HEK293 (cell line): ENCODE results near the gene NANP.

Source experiments
- CTCF ChIA-PET: fragments of 350-600 bp; formaldehyde crosslinking; extraction: SDS; loops from one replicate; lab custom pipeline; 2021; ENCODE audit warnings: antibody characterized with exemption; lab: Yijun Ruan, JAX
- POLR2A ChIA-PET: fragments of 300-600 bp; formaldehyde crosslinking; extraction: SDS; loops from one replicate; lab custom pipeline; 2020; ENCODE audit warnings: antibody characterized with exemption, inconsistent platforms; lab: Yijun Ruan, JAX
- H3K27ac ChIP-seq: fragments of 200-500 bp; sonication (Bioruptor generic); 2 replicates; pipeline ENCODE4 v1.5.1; 2014; ENCODE audit warnings: low read depth, low read length, control low read depth, inconsistent platforms; ENCODE audit errors: extremely low read depth
- H3K36me3 ChIP-seq, 2 experiments: fragments of 200-500 bp in 1 of 2; sonication (Bioruptor generic) in 1 of 2; 1 replicate in 1 of 2; 2 replicates in 1 of 2; pipeline ENCODE4 v1.5.1; 2014 to 2017; ENCODE audit warnings: inconsistent platforms in 2 of 2, low read length in 2 of 2; ENCODE audit not compliant: control insufficient read depth in 2 of 2, insufficient read depth in 1 of 2
- H3K4me1 ChIP-seq: fragments of 200-500 bp; sonication (Bioruptor generic); 2 replicates; pipeline ENCODE4 v1.5.1; 2014; ENCODE audit warnings: mild to moderate bottlenecking, low read length, inconsistent platforms; ENCODE audit not compliant: control insufficient read depth, insufficient read depth
- H3K4me3 ChIP-seq: 2 replicates; pipeline ENCODE4 v1.5.1; 2011; ENCODE audit warnings: low read depth, mild to moderate bottlenecking, control low read depth, low read length, moderate library complexity
- H3K9me3 ChIP-seq: fragments of 200-500 bp; sonication (Bioruptor generic); 2 replicates; pipeline ENCODE4 v1.5.1; 2014; ENCODE audit warnings: low read depth, low read length, inconsistent platforms; ENCODE audit not compliant: control insufficient read depth, insufficient read depth
- ATF2 ChIP-seq: fragments of 450-650 bp; formaldehyde crosslinking; IDR thresholded peaks from 2 replicates; pipeline ENCODE4 v1.5.1; 2016; ENCODE audit warnings: missing biosample characterization, missing genetic modification characterization, low read depth
- HOXC10 ChIP-seq: sonication (generic); formaldehyde crosslinking; IDR thresholded peaks from 2 replicates; pipeline ENCODE4 v1.8.1; 2023; ENCODE audit warnings: mild to moderate bottlenecking, missing genetic modification reagents
- KLF16 ChIP-seq: fragments of 450-650 bp; formaldehyde crosslinking; IDR thresholded peaks from 2 replicates; pipeline ENCODE4 v1.5.1; 2017; ENCODE audit warnings: missing biosample characterization, missing genetic modification characterization
- OVOL3 ChIP-seq: fragments of 450-650 bp; formaldehyde crosslinking; IDR thresholded peaks from 2 replicates; pipeline ENCODE4 v1.5.1; 2016; ENCODE audit warnings: missing biosample characterization, missing genetic modification characterization
- PRDM4 ChIP-seq: fragments of 450-650 bp; formaldehyde crosslinking; IDR thresholded peaks from 2 replicates; pipeline ENCODE4 v1.5.1; 2017; ENCODE audit warnings: missing biosample characterization, missing genetic modification characterization
- ZBTB8A ChIP-seq: fragments of 450-650 bp; formaldehyde crosslinking; IDR thresholded peaks from 2 replicates; pipeline ENCODE4 v1.5.1; 2016; ENCODE audit warnings: missing biosample characterization, missing genetic modification characterization
- ZIC2 ChIP-seq: fragments of 450-650 bp; formaldehyde crosslinking; IDR thresholded peaks from 2 replicates; pipeline ENCODE4 v1.5.1; 2016; ENCODE audit warnings: missing biosample characterization, missing genetic modification characterization
- ZNF16 ChIP-seq: fragments of 450-650 bp; formaldehyde crosslinking; IDR thresholded peaks from 2 replicates; pipeline ENCODE4 v1.5.1; 2016; ENCODE audit warnings: low read depth, missing biosample characterization, missing genetic modification characterization
- ZNF174 ChIP-seq: fragments of 450-650 bp; formaldehyde crosslinking; IDR thresholded peaks from 2 replicates; pipeline ENCODE4 v1.5.0; 2017; ENCODE audit warnings: missing biosample characterization, mild to moderate bottlenecking, missing genetic modification characterization
- ZNF354C ChIP-seq: fragments of 450-650 bp; formaldehyde crosslinking; IDR thresholded peaks from 2 replicates; pipeline ENCODE4 v1.5.1; 2016; ENCODE audit warnings: missing biosample characterization, missing genetic modification characterization, low read depth, borderline replicate concordance
- ZNF362 ChIP-seq: fragments of 450-650 bp; formaldehyde crosslinking; IDR thresholded peaks from 2 replicates; pipeline ENCODE4 v1.5.1; 2016; ENCODE audit warnings: missing biosample characterization, missing genetic modification characterization
- ZNF366 ChIP-seq: fragments of 450-650 bp; formaldehyde crosslinking; conservative IDR thresholded peaks from 2 replicates; pipeline ENCODE4 v1.5.1; 2016; ENCODE audit warnings: missing biosample characterization, missing genetic modification characterization
- ZNF510 ChIP-seq: fragments of 450-650 bp; formaldehyde crosslinking; IDR thresholded peaks from 2 replicates; pipeline ENCODE4 v1.5.1; 2018; ENCODE audit warnings: mild to moderate bottlenecking, missing genetic modification characterization, missing biosample characterization; ENCODE audit not compliant: insufficient replicate concordance
- ZNF600 ChIP-seq: fragments of 450-650 bp; formaldehyde crosslinking; IDR thresholded peaks from 2 replicates; pipeline ENCODE4 v1.5.1; 2016; ENCODE audit warnings: missing biosample characterization, missing genetic modification characterization
- ZNF677 ChIP-seq: fragments of 450-650 bp; IDR thresholded peaks from 2 replicates; pipeline ENCODE4 v1.5.0; 2018; ENCODE audit warnings: missing biosample characterization, mild to moderate bottlenecking, missing genetic modification characterization, moderate library complexity
- ZNF701 ChIP-seq: fragments of 450-650 bp; formaldehyde crosslinking; IDR thresholded peaks from 2 replicates; pipeline ENCODE4 v1.5.1; 2016; ENCODE audit warnings: missing biosample characterization, missing genetic modification characterization
- ZNF776 ChIP-seq: fragments of 450-650 bp; formaldehyde crosslinking; IDR thresholded peaks from 2 replicates; pipeline ENCODE4 v1.5.0; 2017; ENCODE audit warnings: missing biosample characterization, missing genetic modification characterization, borderline replicate concordance
- ZNF785 ChIP-seq: fragments of 450-650 bp; formaldehyde crosslinking; IDR thresholded peaks from 2 replicates; pipeline ENCODE4 v1.5.1; 2016; ENCODE audit warnings: missing biosample characterization, missing genetic modification characterization

Gene NANP

GRCh38 chr20:25573288-25574251, 50.2 kb downstream of the NANP start:
- Histone ChIP-seq H3K4me3 (no peak overlapping the region), H3K36me3 (peaks cover 0 to 6% of the 10 kb centered on the region in 2 experiments; a peak in 2 of 3 replicates), H3K9me3 (no peaks in the 10 kb centered on the region), H3K4me1 (no peaks in the 10 kb centered on the region; the same call in 1 of the 2 replicates), H3K27ac (no peak overlapping the region)
- TF ChIP-seq OVOL3 (tag by site-specific recombination) (no peak), PRDM4 (tag by site-specific recombination) (peak; percentile 46; the same call in 1 of the 2 replicates)
- POLR2A ChIA-PET = no interaction called here
- CTCF ChIA-PET = interaction anchor here (0.7 kb wide), 1 partner anchor 213 kb away, joined by 3 read pairs; no protein-coding TSS in a partner anchor

GRCh38 chr20:25571817-25572216, 52.0 kb downstream of the NANP start:
- H3K4me3 ChIP-seq = no peak overlapping the region
- POLR2A ChIA-PET = interaction anchor here (0.8 kb wide), 1 partner anchor 179 kb away, joined by 4 read pairs; no protein-coding TSS in a partner anchor
- TF ChIP-seq ZNF362 (tag by site-specific recombination) (0 out of 2 replicates have a peak, but pooled peaks have one; percentile 48), ZIC2 (peak; percentile 37; the same call in 1 of the 2 replicates), ZNF600 (tag by site-specific recombination) (peak; percentile 48; the same call in 1 of the 2 replicates), ATF2 (tag by site-specific recombination) (no peak)
- TF ChIP-seq, all 188 proteins: peak for 3
- Histone ChIP-seq H3K9me3 (no peaks in the 10 kb centered on the region), H3K36me3 (peaks cover 0 to 1% of the 10 kb centered on the region in 2 experiments; a peak in 2 of 3 replicates), H3K27ac (no peak overlapping the region), H3K4me1 (no peaks in the 10 kb centered on the region; the same call in 1 of the 2 replicates)
- CTCF ChIA-PET = interaction anchor here (0.5 to 0.6 kb wide), 2 partner anchors 16 to 18 kb away, joined by 4 to 6 read pairs; no protein-coding TSS in a partner anchor

GRCh38 chr20:25571240-25571639, 52.6 kb downstream of the NANP start:
- no peaks in the 10 kb centered on the region for H3K9me3 ChIP-seq
- no peaks in the 10 kb centered on the region; the same call in 1 of the 2 replicates for H3K4me1 ChIP-seq
- H3K4me3 ChIP-seq = no peak overlapping the region
- POLR2A ChIA-PET = interaction anchor here (0.8 kb wide), 1 partner anchor 180 kb away, joined by 4 read pairs; no protein-coding TSS in a partner anchor
- H3K36me3 ChIP-seq = no peaks in the 10 kb centered on the region; a peak in 1 of 3 replicates
- CTCF ChIA-PET = interaction anchor here (0.5 kb wide), 1 partner anchor 15 kb away, joined by 6 read pairs; no protein-coding TSS in a partner anchor
- TF ChIP-seq ZNF354C = no peak
- TF ChIP-seq ZNF174 = no peak
- no peak for TF ChIP-seq ZNF701 (tag by site-specific recombination)
- TF ChIP-seq ZNF16 = no peak
- TF ChIP-seq ZNF510 (tag by site-specific recombination) = no peak
- TF ChIP-seq ZBTB8A (tag by site-specific recombination) = no peak
- TF ChIP-seq ZNF776 (tag by site-specific recombination) = no peak
- no peak for TF ChIP-seq ZNF677 (tag by site-specific recombination)
- no peak for TF ChIP-seq ZNF366 (tag by site-specific recombination)
- TF ChIP-seq HOXC10 (CRISPR knock-in tag) = no peak
- TF ChIP-seq ZNF785 (tag by site-specific recombination) = no peak
- TF ChIP-seq KLF16 (tag by site-specific recombination) = no peak
- H3K27ac ChIP-seq = no peak overlapping the region
